Peyer's patch (tissue), 4 donors: ENCODE data around the gene RAB7B. TPM values are rescaled to one million over a fixed set of nuclear protein-coding genes. Genes with fewer than 3 reads are reported as not detected.

Source experiments
- DNase-seq, 3 donors: peaks; one replicate each; pipeline ENCODE4 v3.0.0-alpha.2; 2017 to 2019
- H3K27ac ChIP-seq, 4 donors: fragments of 200-600 bp; sonication (generic); one replicate each; pipeline ENCODE4 v1.5.1; 2016 to 2019
- H3K27me3 ChIP-seq, 2 donors: fragments of 200-600 bp; sonication (generic); one replicate each; pipeline ENCODE4 v1.5.1; 2019
- H3K36me3 ChIP-seq, 3 donors: fragments of 200-600 bp; sonication (generic); one replicate each; pipeline ENCODE4 v1.5.1; 2016 to 2019
- H3K4me1 ChIP-seq, 4 donors: fragments of 200-600 bp; sonication (generic); one replicate each; pipeline ENCODE4 v1.5.1; 2016 to 2019
- H3K4me3 ChIP-seq, 4 donors: fragments of 200-600 bp; sonication (generic); 1 replicate in 3 of 4; 2 replicates in 1 of 4; pipeline ENCODE4 v1.5.1; 2016 to 2019; ENCODE audit warnings: mild to moderate bottlenecking in 1 of 4
- H3K9me3 ChIP-seq, 4 donors: fragments of 200-600 bp; sonication (generic); one replicate each; pipeline ENCODE4 v1.5.1; 2016 to 2019; ENCODE audit warnings: mild to moderate bottlenecking in 1 of 4
- POLR2A ChIP-seq, 2 donors: fragments of 450-650 bp; IDR thresholded peaks; one replicate each; pipeline ENCODE4 v1.5.1; 2017; ENCODE audit warnings: antibody characterized with exemption in 2 of 2, mild to moderate bottlenecking in 2 of 2, moderate library complexity in 2 of 2
- total RNA-seq, 4 donors: library from RNA; depleted of rRNA; stranded (reverse); fragments of >200 nt; gene quantifications; one replicate each; pipeline ENCODE4 v1.1.0, GENCODE V29; 2016
- TF ChIP-seq, protein P1 (sequence below), 6 experiments: fragments of 450-650 bp in 4 of 6; fragments of 200-600 bp in 2 of 6; sonication (generic) in 1 of 6; IDR thresholded peaks; one replicate each; pipeline ENCODE4 v1.5.1; 2017 to 2019; ENCODE audit warnings: antibody characterized with exemption in 6 of 6, mild to moderate bottlenecking in 3 of 6, moderate library complexity in 1 of 6

The RAB7B gene
- total RNA-seq, 4 donors from 2014 or later = 0.35 to 0.47 (median 0.40) TPM; not detected in 1

DNA sequence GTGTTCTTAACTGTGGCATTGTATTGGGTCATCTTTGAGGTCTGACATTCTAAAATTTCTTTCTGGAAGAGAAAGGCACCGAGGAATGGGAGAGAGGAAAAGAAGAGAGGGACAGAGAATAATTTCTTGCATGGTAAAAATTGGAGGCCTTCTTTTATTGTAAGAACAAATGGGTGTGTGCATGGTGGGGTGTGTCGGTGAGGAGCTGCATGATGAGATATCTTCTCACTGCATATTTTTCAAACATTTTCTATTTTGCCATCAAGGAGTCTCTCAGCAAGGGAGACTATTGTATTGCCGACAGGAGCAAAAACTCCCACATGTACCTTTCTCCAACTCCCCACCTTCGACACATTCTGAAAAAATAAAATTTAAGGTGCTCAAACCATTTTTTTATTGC lies 27.0 kb upstream of the RAB7B start:
- Histone ChIP-seq H3K9me3 (no peaks in the 10 kb centered on the region), H3K36me3 (no peaks in the 10 kb centered on the region), H3K4me3 (no peak overlapping the region), H3K27me3 (no peaks in the 10 kb centered on the region), H3K4me1 (peaks cover 0 to 10% (median 0%) of the 10 kb centered on the region in 4 donors), H3K27ac (no peak overlapping the region)
- TF ChIP-seq, protein P1, sequence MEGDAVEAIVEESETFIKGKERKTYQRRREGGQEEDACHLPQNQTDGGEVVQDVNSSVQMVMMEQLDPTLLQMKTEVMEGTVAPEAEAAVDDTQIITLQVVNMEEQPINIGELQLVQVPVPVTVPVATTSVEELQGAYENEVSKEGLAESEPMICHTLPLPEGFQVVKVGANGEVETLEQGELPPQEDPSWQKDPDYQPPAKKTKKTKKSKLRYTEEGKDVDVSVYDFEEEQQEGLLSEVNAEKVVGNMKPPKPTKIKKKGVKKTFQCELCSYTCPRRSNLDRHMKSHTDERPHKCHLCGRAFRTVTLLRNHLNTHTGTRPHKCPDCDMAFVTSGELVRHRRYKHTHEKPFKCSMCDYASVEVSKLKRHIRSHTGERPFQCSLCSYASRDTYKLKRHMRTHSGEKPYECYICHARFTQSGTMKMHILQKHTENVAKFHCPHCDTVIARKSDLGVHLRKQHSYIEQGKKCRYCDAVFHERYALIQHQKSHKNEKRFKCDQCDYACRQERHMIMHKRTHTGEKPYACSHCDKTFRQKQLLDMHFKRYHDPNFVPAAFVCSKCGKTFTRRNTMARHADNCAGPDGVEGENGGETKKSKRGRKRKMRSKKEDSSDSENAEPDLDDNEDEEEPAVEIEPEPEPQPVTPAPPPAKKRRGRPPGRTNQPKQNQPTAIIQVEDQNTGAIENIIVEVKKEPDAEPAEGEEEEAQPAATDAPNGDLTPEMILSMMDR (IDR thresholded peaks at IDR 0.05) = no peak
- DNase-seq = no peak

GRCh38 chr1:206029484-206029883 lies 26.3 kb upstream of the RAB7B start:
- peaks cover 0 to 10% (median 0%) of the 10 kb centered on the region in 4 donors for H3K4me1 ChIP-seq
- no peaks in the 10 kb centered on the region for H3K36me3 ChIP-seq
- no peak overlapping the region for H3K27ac ChIP-seq
- no peak for DNase-seq
- TF ChIP-seq, protein P1 (IDR thresholded peaks at IDR 0.05) = no peak
- no peak for TF ChIP-seq POLR2A (IDR thresholded peaks at IDR 0.05)
- no peak overlapping the region for H3K4me3 ChIP-seq
- H3K27me3 ChIP-seq = no peaks in the 10 kb centered on the region
- no peaks in the 10 kb centered on the region for H3K9me3 ChIP-seq

DNA sequence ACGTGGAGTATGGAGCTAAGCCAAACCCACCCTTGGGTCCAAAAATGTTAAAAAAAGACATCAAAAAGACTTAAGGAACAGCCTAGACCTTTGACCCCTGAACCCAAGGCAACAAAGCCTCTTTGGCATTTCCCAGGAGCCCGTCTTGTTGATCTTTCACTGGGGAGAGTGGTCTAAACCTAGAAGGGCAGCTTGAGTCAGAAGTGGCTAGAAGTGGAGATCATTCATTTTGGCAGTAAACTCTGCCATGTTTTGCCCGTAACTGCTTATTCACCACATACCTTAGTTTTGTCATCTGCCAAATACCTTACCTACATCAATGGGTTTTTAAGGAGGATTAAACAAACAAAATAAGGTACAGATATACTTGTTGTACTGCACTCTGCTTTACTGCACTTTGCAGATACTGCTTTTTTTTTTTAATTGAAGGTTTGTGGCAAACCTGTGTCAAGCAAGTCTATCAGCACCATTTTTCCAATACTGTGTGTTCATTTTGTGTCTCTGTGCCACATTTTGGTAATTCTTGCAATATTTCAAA lies 22.2 kb upstream of the RAB7B start:
- H3K27me3 ChIP-seq = no peaks in the 10 kb centered on the region
- no peak for DNase-seq
- H3K36me3 ChIP-seq = no peaks in the 10 kb centered on the region
- no peak overlapping the region for H3K4me3 ChIP-seq
- H3K27ac ChIP-seq = no peak overlapping the region
- H3K9me3 ChIP-seq = no peaks in the 10 kb centered on the region
- TF ChIP-seq, protein P1 (IDR thresholded peaks at IDR 0.05) = no peak
- TF ChIP-seq POLR2A (IDR thresholded peaks at IDR 0.05) = no peak
- no peaks in the 10 kb centered on the region for H3K4me1 ChIP-seq

- H3K27ac ChIP-seq = no peak within 1 kb of the TSS
- H3K4me3 ChIP-seq = no peak within 1 kb of the TSS
Observed at GRCh38 chr1:206023695-206024094, 20.5 kb upstream of the RAB7B start, which contains the start of gene CTSE. TSS of gene CTSE (minus strand) at chr1:206023895. CDS start at chr1:206023791, 104 bp downstream.

GRCh38 chr1:206022766-206023165 lies 19.6 kb upstream of the RAB7B start:
- DNase-seq = no peak
- Histone ChIP-seq H3K4me1 (no peaks in the 10 kb centered on the region), H3K36me3 (no peaks in the 10 kb centered on the region), H3K27me3 (no peaks in the 10 kb centered on the region), H3K4me3 (no peak overlapping the region), H3K27ac (no peak overlapping the region), H3K9me3 (no peaks in the 10 kb centered on the region)
- TF ChIP-seq POLR2A (IDR thresholded peaks at IDR 0.05) = no peak
- TF ChIP-seq, protein P1 (IDR thresholded peaks at IDR 0.05) = no peak

More at GRCh38 chr1:206023695-206024094, 20.5 kb upstream of the RAB7B start, which contains the start of gene CTSE:
- no peaks in the 10 kb centered on the region for H3K36me3 ChIP-seq
- no peaks in the 10 kb centered on the region for H3K4me1 ChIP-seq
- no peaks in the 10 kb centered on the region for H3K9me3 ChIP-seq
- DNase-seq = peak in 1 of 3 donors; percentile 55
- no peaks in the 10 kb centered on the region for H3K27me3 ChIP-seq
- TF ChIP-seq POLR2A (IDR thresholded peaks at IDR 0.05) = no peak
- TF ChIP-seq, protein P1 (IDR thresholded peaks at IDR 0.05) = no peak
